Brain pericyte (primary cell): ENCODE measurements around the gene KDM2A.

Source experiments
- DNase-seq: peaks from one replicate; pipeline ENCODE4 v3.0.0-alpha.2; 2012; ENCODE audit warnings: low read depth, low spot score

The KDM2A gene

GRCh38 chr11:67284811-67285540, 165.9 kb downstream of the KDM2A start:
- no peak for DNase-seq

GRCh38 chr11:67285541-67286498, 166.8 kb downstream of the KDM2A start:
- DNase-seq: no peak

- DNase-seq: no peak
Observed at GRCh38 chr11:67286621-67287333, 167.7 kb downstream of the KDM2A start.

- DNase-seq: no peak
Observed at GRCh38 chr11:67287355-67288197, 168.5 kb downstream of the KDM2A start.

- DNase-seq: no peak
Observed at GRCh38 chr11:67288198-67288451, 169.1 kb downstream of the KDM2A start.

GRCh38 chr11:67288452-67289225, 169.6 kb downstream of the KDM2A start:
- DNase-seq: peak; percentile 58

GRCh38 chr11:67289226-67289650, 170.2 kb downstream of the KDM2A start, which contains the start of gene ANKRD13D:
Gene ANKRD13D (plus strand): TSS chr11:67289303. CDS start chr11:67289461, 158 bp downstream.
- DNase-seq: no peak

- DNase-seq: no peak
Observed at GRCh38 chr11:67289651-67290479, 170.8 kb downstream of the KDM2A start.

GRCh38 chr11:67290801-67291200, 171.7 kb downstream of the KDM2A start:
- DNase-seq: no peak

- DNase-seq: no peak
Observed at GRCh38 chr11:67291481-67292381, 172.7 kb downstream of the KDM2A start.

GRCh38 chr11:67292671-67293070, 173.6 kb downstream of the KDM2A start:
- DNase-seq: no peak

- DNase-seq: no peak
Observed at GRCh38 chr11:67293090-67293489, 174.0 kb downstream of the KDM2A start.

- DNase-seq: no peak
Observed at GRCh38 chr11:67295846-67296245, 176.8 kb downstream of the KDM2A start.

GRCh38 chr11:67298786-67299185, 179.7 kb downstream of the KDM2A start:
- DNase-seq: no peak

- DNase-seq: no peak
Observed at GRCh38 chr11:67299471-67300191, 180.6 kb downstream of the KDM2A start.

GRCh38 chr11:67300256-67300755, 181.2 kb downstream of the KDM2A start:
- DNase-seq: no peak

GRCh38 chr11:67300756-67301312, 181.8 kb downstream of the KDM2A start:
- DNase-seq: no peak
